A673 (cell line): ENCODE data around the gene SPAST. TPM values are rescaled to one million over a fixed set of nuclear protein-coding genes. Genes with fewer than 3 reads are reported as not detected.
"Not testable (repeated sequence)": the region's sequence is repeated elsewhere in the genome, so short reads cannot be mapped to it uniquely, and the experiment has no call there.

Source experiments
- BruUV-seq: library from RNA; stranded (reverse); fragments of 400-500 nt; replicated peaks from 2 replicates; lab custom pipeline; 2021; lab: Mats Ljungman, UMichigan
- CTCF ChIA-PET: fragments of 300-600 bp; sonication (Branson Sonifier 250); formaldehyde crosslinking; loops from one replicate; lab custom pipeline; 2022; ENCODE audit warnings: antibody characterized with exemption; lab: Charles Lee
- POLR2A ChIA-PET: fragments of 300-600 bp; sonication (Branson Sonifier 250); formaldehyde crosslinking; loops from one replicate; lab custom pipeline; 2022; ENCODE audit warnings: antibody characterized with exemption; ENCODE audit not compliant: low non-redundant PET; lab: Charles Lee
- DNase-seq: peaks from one replicate; pipeline ENCODE4 v3.0.0-alpha.2; 2015; ENCODE audit warnings: low spot score
- H3K27ac ChIP-seq: fragments of 200-600 bp; sonication (generic); 2 replicates; pipeline ENCODE4 v1.5.1; 2016; ENCODE audit warnings: mixed run types, low read depth, mild to moderate bottlenecking, mixed read lengths, antibody characterized with exemption, low read length; ENCODE audit not compliant: poor library complexity, severe bottlenecking
- H3K27me3 ChIP-seq: fragments of 200-600 bp; sonication (generic); replicated peaks from 2 replicates; pipeline ENCODE4 v1.6.1; 2017; ENCODE audit warnings: mixed run types, low read depth, mild to moderate bottlenecking, mixed read lengths, antibody characterized with exemption, low read length; ENCODE audit not compliant: insufficient read depth, poor library complexity
- H3K36me3 ChIP-seq: fragments of 200-600 bp; sonication (generic); 2 replicates; pipeline ENCODE4 v1.6.1; 2016; ENCODE audit warnings: mixed run types, mild to moderate bottlenecking, mixed read lengths, antibody characterized with exemption, low read length; ENCODE audit not compliant: insufficient read depth, poor library complexity, severe bottlenecking
- H3K4me1 ChIP-seq: fragments of 200-600 bp; sonication (generic); 2 replicates; pipeline ENCODE4 v1.6.1; 2017; ENCODE audit warnings: mixed run types, mild to moderate bottlenecking, mixed read lengths, antibody characterized with exemption, low read length; ENCODE audit not compliant: insufficient read depth, poor library complexity, severe bottlenecking
- H3K4me3 ChIP-seq: fragments of 200-600 bp; sonication (generic); 2 replicates; pipeline ENCODE4 v1.5.1; 2016; ENCODE audit warnings: low read depth, mixed run types, mild to moderate bottlenecking, mixed read lengths, low read length; ENCODE audit not compliant: poor library complexity, severe bottlenecking
- H3K9me3 ChIP-seq: fragments of 200-600 bp; sonication (generic); 2 replicates; pipeline ENCODE4 v1.6.1; 2016; ENCODE audit warnings: mixed run types, low read depth, mild to moderate bottlenecking, mixed read lengths, antibody characterized with exemption, low read length; ENCODE audit not compliant: poor library complexity, severe bottlenecking
- CTCF ChIP-seq: fragments of 300-800, 200-600 bp; sonication (generic); conservative IDR thresholded peaks from 2 replicates; pipeline ENCODE4 v1.5.1; 2017; ENCODE audit warnings: low read depth, mild to moderate bottlenecking, antibody characterized with exemption, low read length, moderate library complexity, mixed read lengths
- EZH2 ChIP-seq: fragments of 200-600 bp; sonication (generic); IDR thresholded peaks from 2 replicates; pipeline ENCODE4 v1.6.1; 2017; ENCODE audit warnings: borderline replicate concordance, low read depth, mild to moderate bottlenecking, mixed read lengths, antibody characterized with exemption, low read length; ENCODE audit not compliant: poor library complexity, severe bottlenecking
- intact Hi-C: fragments of 100-400 bp; cut with micrococcal nuclease; formaldehyde crosslinking; loops from one replicate; pipeline ENCODE4 v1.10.0; 2022; ENCODE audit not compliant: unreplicated experiment
- total RNA-seq: library from RNA; stranded (reverse); gene quantifications from 2 replicates; pipeline ENCODE4 v1.2.3, GENCODE V29; 2021

The SPAST gene
- total RNA-seq, 1 experiment from 2014 or later = 40.2 TPM

GRCh38 chr2:32135409-32135808 lies 72.1 kb downstream of the SPAST start:
- no peaks in the 10 kb centered on the region for H3K4me1 ChIP-seq
- no peak overlapping the region for H3K4me3 ChIP-seq
- POLR2A ChIA-PET = no interaction called here
- DNase-seq = peak; percentile 66
- peaks cover 13% of the 10 kb centered on the region for H3K36me3 ChIP-seq
- intact Hi-C loops = no loop called here
- CTCF ChIA-PET = no interaction called here
- no peaks in the 10 kb centered on the region for H3K9me3 ChIP-seq
- BruUV-seq = no TSS peak
- H3K27ac ChIP-seq = no peak overlapping the region
- no peaks in the 10 kb centered on the region for H3K27me3 ChIP-seq
- TF ChIP-seq CTCF (peak; percentile 42; the same call in 1 of the 2 replicates), EZH2 (no peak)

DNA sequence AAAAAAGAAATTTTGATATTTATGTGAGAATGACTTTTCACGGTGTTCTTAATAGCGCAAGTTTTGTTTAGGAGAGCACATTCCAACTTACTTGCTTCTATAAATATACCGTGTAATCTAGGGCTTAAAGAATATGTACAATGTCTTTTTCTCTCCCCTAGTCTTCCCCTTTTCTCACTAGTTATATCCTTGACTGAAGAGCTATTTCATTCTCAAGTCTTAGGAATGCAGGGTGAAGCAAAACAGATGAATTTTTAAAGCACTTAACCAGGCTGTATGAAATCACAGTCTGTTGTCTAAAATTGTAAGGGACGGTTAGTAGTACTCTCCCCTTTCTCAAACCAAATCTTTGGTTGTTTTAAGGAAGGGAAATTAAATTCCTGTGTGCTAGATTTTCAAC lies 72.7 kb downstream of the SPAST start:
- CTCF ChIA-PET = no interaction called here
- Histone ChIP-seq H3K36me3 (peaks cover 13% of the 10 kb centered on the region), H3K4me1 (no peaks in the 10 kb centered on the region), H3K27me3 (no peaks in the 10 kb centered on the region), H3K9me3 (no peaks in the 10 kb centered on the region), H3K4me3 (no peak overlapping the region), H3K27ac (no peak overlapping the region)
- TF ChIP-seq EZH2 = no peak
- no peak for TF ChIP-seq CTCF
- DNase-seq = no peak
- no TSS peak for BruUV-seq
- POLR2A ChIA-PET = no interaction called here
- intact Hi-C loops = no loop called here

DNA sequence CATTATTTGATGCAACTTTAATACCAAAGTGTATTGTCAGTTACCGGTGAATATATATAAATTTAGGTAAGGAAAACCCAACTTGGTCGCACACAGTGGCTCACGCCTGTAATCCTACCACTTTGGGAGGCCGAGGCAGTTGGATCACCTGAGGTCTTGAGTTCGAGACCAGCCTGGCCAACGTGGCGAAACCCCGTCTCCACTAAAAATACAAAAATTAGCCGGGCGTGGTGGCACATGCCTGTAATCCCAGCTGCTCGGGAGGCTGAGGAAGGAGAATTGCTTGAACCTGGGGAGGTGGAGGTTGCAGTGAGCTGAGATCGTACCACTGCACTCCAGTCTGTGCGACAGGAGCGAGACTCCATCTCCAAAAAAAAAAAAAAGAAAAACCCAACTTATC lies 88.2 kb downstream of the SPAST start:
- H3K27me3 ChIP-seq, H3K4me3 ChIP-seq, CTCF ChIA-PET, H3K9me3 ChIP-seq, DNase-seq, H3K36me3 ChIP-seq, H3K27ac ChIP-seq, intact Hi-C loops, BruUV-seq, H3K4me1 ChIP-seq: not testable (repeated sequence)
- POLR2A ChIA-PET = interaction anchor here (0.6 kb wide), 1 partner anchor 14 kb away, joined by 3 read pairs; the partner anchor contains the start of gene SLC30A6

GRCh38 chr2:32159678-32160077 lies 96.3 kb downstream of the SPAST start:
- POLR2A ChIA-PET = no interaction called here
- intact Hi-C loops = no loop called here
- no TSS peak for BruUV-seq
- CTCF ChIA-PET = no interaction called here
- Histone ChIP-seq H3K4me1 (no peaks in the 10 kb centered on the region), H3K27me3 (no peaks in the 10 kb centered on the region), H3K36me3 (no peaks in the 10 kb centered on the region), H3K4me3 (no peak overlapping the region), H3K27ac (no peak overlapping the region), H3K9me3 (no peaks in the 10 kb centered on the region)
- no peak for TF ChIP-seq EZH2
- TF ChIP-seq CTCF = no peak
- no peak for DNase-seq
